COLO668 (cell line): ENCODE results near the gene MFSD12.
"Not testable (repeated sequence)": the region's sequence is repeated elsewhere in the genome, so short reads cannot be mapped to it uniquely, and the experiment has no call there.

ENCODE experiments used
- DNase-seq: peaks from one replicate; lab custom pipeline; 2025; ENCODE audit not compliant: unreplicated experiment; lab: John Stamatoyannopoulos, UW

MFSD12 gene

DNA sequence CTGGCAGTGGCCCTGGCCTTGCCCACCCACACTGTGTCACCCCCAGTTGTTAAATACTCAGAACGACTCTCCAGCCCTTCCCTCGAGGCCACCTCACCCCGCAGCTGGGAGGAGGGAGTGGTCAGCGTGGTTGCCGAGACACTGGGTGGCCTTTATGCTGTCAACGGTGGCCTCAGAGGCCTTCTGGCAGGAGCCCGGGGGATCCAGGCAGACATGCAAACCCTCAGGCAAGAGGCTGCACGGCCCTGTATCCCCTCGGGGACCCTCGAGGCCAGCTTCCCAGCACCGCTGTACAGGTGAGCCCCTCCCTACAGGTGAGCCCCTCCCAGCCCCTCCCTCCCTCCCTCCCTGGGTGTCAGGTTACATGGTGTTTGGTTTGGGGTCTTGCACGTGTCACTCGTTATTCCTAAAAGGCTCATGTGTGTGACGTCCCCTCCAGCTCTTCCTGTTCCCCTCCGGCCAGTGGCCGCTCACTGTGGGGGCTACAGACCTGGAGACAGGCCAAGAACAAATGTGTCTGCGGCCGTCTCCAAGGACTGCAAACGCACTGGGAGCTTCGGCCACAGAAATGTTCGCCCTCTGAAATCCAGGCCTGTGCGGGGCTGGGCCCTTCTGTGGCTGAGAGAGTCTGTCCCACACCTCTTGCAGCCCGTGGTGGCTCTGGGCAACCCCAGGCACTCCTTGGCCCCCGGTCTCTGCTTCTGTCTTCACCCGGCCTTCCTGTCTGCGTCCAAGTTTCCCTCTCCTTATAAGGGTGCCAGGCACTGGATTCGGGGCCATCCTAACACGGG, 18.2 kb downstream of the MFSD12 start, which contains the start of gene TEKTIP1:
Gene TEKTIP1, plus strand, starts transcription at position 210 of the 791 bp plus-strand sequence. Its CDS starts 4 bp downstream, at position 214.
- DNase-seq, result no peak

DNA sequence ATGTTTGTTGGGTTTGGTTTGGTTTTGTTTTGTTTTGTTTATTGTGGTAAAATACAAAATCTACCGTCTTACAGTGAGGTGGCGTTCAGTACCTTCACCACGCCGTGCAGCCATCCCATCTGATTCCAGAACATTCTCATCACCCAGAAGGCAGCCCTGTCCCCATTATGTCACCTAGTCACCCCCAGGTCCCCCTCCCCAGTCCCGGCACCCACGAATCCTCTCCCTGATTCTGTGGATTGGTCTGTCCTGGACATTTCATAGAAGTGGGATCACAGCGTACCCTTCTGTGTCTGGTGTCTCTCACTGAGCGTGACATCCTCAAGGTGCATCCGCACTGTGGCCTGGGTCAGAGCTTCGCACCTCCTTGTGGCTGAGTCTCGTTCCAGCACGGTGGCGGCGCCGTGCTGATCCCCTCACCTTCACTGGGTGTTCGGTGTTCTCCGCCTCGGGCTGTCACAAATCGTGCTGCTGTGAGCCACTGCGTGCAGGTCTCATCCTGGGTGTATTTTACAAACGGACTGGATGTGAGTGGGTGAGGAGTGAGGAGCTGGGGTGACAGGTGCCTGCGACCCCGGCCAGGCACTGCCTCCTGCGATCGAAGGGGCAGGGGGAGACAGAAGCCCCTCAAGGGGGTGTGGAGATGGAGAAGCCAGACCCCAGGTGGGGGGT, 19.0 kb downstream of the MFSD12 start:
- no peak for DNase-seq

DNA sequence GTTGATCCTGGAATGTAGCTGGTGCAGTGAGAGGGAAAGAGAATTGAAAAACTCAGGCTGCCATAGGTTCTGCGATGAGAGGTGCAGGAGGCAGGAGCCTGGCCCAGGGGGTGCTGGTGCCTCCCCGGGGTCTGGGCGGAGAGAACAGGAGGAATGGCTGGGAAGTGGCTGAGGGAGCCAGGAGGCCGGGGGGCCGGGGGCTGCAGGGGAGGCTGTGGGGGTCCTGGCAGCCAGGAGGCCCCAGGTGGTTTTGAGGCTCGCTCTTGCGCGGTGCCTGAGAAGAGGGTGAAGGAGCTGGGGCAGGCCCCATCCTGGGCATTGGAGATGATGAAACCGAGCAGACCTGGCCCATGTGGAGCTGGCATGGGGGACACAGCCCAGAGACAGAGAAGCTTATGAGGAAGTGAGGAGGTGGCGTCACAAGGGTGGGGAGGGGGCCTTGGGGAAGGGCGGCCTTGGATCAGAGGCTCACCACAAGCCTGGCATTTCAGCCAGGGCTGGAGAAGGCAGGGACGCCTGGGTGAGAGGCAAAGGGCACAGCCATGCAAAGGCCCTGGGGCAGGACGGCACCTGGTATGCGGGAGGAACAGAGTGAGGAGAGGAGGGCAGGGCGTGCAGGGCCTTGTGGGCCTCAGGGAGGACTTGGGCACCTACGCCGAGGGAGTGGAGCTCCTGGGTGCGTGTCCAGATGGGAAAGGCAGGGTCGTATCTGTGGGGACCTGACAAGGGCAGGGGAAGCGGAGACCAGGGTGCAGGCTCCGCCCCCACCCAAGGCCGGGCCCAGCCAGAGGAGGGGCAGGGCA, 19.7 kb downstream of the MFSD12 start:
- DNase-seq, result no peak

GRCh38 chr19:3537101-3537437, 20.3 kb downstream of the MFSD12 start:
- no peak for DNase-seq

- no peak for DNase-seq
Measured at GRCh38 chr19:3536429-3537100, 20.8 kb downstream of the MFSD12 start.

GRCh38 chr19:3535981-3536380, 21.4 kb downstream of the MFSD12 start:
- no peak for DNase-seq

DNA sequence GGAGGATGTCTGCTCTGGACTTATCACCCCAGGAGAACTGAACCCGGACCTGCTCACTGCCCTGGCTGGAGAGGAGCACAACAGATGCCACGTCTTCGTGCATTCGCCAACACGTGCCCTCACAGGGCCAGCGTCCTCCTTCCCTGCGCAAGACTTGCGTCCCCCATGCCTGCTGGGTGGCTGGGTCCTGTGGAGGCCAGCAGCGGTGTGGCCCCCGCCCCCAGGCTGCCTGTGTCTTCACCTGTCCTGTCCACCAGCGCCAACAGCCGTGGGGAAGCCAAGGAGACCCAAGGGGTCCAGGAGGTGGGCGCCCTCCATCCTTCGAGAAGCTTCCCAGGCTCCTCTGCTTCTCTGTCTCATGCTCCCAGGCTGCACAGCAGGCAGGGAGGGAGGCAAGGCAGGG, 21.8 kb downstream of the MFSD12 start:
- no peak for DNase-seq

GRCh38 chr19:3535235-3535535, 22.2 kb downstream of the MFSD12 start:
- DNase-seq, result no peak

GRCh38 chr19:3534375-3535234, 22.8 kb downstream of the MFSD12 start:
- no peak for DNase-seq

GRCh38 chr19:3533563-3534216, 23.7 kb downstream of the MFSD12 start:
- DNase-seq, result no peak

DNA sequence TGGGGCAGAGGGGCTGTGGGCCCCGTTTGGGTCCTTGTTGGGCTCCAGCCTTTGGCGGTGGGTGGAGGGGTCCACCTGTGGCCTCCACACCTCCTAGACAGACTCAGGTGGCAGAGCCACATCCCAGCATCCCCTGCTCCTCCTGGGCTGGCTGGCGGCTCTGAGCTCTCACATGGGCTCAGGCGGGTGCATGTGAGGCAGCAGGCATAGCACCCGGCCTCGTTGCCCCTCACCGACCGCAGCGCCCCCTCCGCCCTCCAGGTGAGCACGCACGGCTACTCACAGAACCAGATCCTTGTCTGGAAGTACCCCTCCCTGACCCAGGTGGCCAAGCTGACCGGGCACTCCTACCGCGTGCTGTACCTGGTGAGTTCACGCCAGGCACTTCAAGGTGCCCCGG, 24.4 kb downstream of the MFSD12 start:
- no peak for DNase-seq

GRCh38 chr19:3532154-3532786, 25.1 kb downstream of the MFSD12 start:
- no peak for DNase-seq

DNA sequence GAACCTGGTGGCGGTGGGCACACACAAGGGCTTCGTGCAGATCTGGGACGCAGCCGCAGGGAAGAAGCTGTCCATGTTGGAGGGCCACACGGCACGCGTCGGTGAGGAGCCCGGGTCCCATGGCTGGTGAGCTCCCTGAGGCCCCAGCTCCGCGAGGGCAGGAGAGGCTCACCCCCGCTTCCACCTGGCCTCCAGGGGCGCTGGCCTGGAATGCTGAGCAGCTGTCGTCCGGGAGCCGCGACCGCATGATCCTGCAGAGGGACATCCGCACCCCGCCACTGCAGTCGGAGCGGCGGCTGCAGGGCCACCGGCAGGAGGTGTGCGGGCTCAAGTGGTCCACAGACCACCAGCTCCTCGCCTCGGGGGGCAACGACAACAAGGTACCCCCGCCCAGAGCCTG, 25.7 kb downstream of the MFSD12 start:
- DNase-seq, result no peak

GRCh38 chr19:3530389-3530788, 27.0 kb downstream of the MFSD12 start:
- DNase-seq, result no peak

GRCh38 chr19:3529299-3529698, 28.1 kb downstream of the MFSD12 start:
- DNase-seq, result not testable (repeated sequence)

GRCh38 chr19:3528539-3529211, 28.7 kb downstream of the MFSD12 start:
- DNase-seq, result no peak

DNA sequence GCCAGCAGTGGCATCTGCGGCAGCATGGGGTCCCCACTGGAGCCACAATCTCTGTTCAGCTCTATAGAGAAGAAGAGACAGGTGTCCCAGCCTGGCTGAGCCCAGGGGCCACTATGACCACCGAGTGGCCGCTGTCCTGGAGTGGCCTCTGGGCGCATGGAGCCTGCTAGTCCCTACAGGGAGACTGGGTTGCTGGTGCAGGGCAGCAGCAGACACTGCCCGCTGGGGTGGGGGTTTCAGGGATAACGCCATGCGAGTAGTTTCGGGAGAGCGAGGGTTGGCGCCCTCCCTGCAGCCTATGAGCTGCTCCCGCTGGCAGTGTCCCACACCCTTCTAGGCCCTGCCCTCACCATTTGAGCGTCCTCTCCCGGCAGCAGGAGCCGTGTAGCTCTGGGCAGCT, 29.3 kb downstream of the MFSD12 start:
- no peak for DNase-seq

DNA sequence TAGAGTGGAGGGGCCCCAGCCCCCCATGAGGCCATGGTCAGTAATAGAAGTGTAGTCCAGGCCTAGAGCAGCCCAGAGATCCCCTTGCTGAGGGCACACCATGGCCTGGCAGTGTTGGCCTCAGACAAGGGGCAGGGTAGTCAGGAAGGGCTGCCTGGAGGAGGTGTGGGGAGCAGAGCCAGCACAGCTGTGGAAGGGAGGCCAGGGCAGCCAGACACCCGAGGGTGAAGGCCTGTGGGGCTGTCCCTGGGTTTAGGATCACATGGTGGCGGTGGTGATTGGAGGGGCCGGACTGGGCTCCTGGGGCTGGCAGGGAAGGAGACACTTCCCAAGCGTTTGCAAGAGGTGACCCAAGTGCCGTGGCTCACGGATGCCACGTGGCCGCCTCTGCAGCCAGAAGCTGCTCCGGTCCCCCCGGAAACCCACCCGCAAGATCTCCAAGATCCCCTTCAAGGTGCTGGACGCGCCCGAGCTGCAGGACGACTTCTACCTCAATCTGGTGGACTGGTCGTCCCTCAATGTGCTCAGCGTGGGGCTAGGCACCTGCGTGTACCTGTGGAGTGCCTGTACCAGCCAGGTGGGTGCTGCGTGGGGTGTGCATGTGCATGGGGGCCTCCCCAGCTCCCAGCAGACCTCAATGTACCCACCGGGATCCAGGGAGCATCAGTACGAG, 30.0 kb downstream of the MFSD12 start:
- DNase-seq, result no peak
